Measurements from ENCODE around the gene NALCN. TPM values are rescaled to one million over a fixed set of nuclear protein-coding genes. Genes with fewer than 3 reads are reported as not detected.

Gene NALCN
- total RNA-seq, 5 donors from 2014 or later (not counting 1 experiment from before 2014, with no cell fraction given): not detected

GRCh38 chr13:101190976-101191375 is 225.3 kb downstream of the NALCN start:
- CTCF ChIA-PET: no interaction called here

GRCh38 chr13:101190337-101190736 is 226.0 kb downstream of the NALCN start:
- no peaks in the 10 kb centered on the region for H3K9me3 ChIP-seq
- H3K27ac Mint-ChIP-seq: no peak overlapping the region
- H3K4me3 Mint-ChIP-seq: no peak overlapping the region
- H3K36me3 ChIP-seq (ENCODE audit: control insufficient read depth in 2 of 2, extremely low read depth in 1 of 2, insufficient read depth in 1 of 2, low read length in 1 of 2): no peaks in the 10 kb centered on the region
- DNase-seq: no peak
- CTCF ChIA-PET: no interaction called here
- H3K27ac ChIP-seq (ENCODE audit: low read length): no peak overlapping the region
- no peak overlapping the region for H3K4me3 ChIP-seq (ENCODE audit: control insufficient read depth in 1 of 2, extremely low read depth in 1 of 2, low read length in 1 of 2)
- ATAC-seq (replicated peaks in 1 of 4): no peak
- no peaks in the 10 kb centered on the region for H3K36me3 Mint-ChIP-seq
- no peaks in the 10 kb centered on the region for H3K4me1 ChIP-seq (ENCODE audit: control insufficient read depth in 1 of 2, extremely low read depth in 1 of 2, insufficient read depth in 2 of 2, low read length in 2 of 2)
- WGBS (ENCODE audit: insufficient coverage): no CpG with 5 or more reads among the region's 3 CpGs
- H3K27me3 Mint-ChIP-seq: peaks cover 2 to 3% of the 10 kb centered on the region in 2 donors
- no peaks in the 10 kb centered on the region for H3K4me1 Mint-ChIP-seq
- no peaks in the 10 kb centered on the region for H3K27me3 ChIP-seq (replicated peaks in 1 of 2; ENCODE audit: control insufficient read depth in 2 of 2, extremely low read depth in 1 of 2, insufficient read depth in 2 of 2, low read length in 1 of 2)
- POLR2A ChIA-PET: no interaction called here
- H3K9me3 Mint-ChIP-seq: no peaks in the 10 kb centered on the region

More at GRCh38 chr13:101190976-101191375, 225.3 kb downstream of the NALCN start:
- H3K27ac Mint-ChIP-seq: no peak overlapping the region
- H3K27me3 ChIP-seq (replicated peaks in 1 of 2; ENCODE audit: control insufficient read depth in 2 of 2, extremely low read depth in 1 of 2, insufficient read depth in 2 of 2, low read length in 1 of 2): no peaks in the 10 kb centered on the region
- H3K9me3 Mint-ChIP-seq: no peaks in the 10 kb centered on the region
- no peaks in the 10 kb centered on the region for H3K9me3 ChIP-seq
- no peaks in the 10 kb centered on the region for H3K36me3 ChIP-seq (ENCODE audit: control insufficient read depth in 2 of 2, extremely low read depth in 1 of 2, insufficient read depth in 1 of 2, low read length in 1 of 2)
- H3K4me1 ChIP-seq (ENCODE audit: control insufficient read depth in 1 of 2, extremely low read depth in 1 of 2, insufficient read depth in 2 of 2, low read length in 2 of 2): no peaks in the 10 kb centered on the region
- no peak for DNase-seq
- POLR2A ChIA-PET: no interaction called here
- peaks cover 2 to 3% of the 10 kb centered on the region in 2 donors for H3K27me3 Mint-ChIP-seq
- no peak overlapping the region for H3K27ac ChIP-seq (ENCODE audit: low read length)
- H3K4me3 Mint-ChIP-seq: no peak overlapping the region
- WGBS (ENCODE audit: insufficient coverage): no CpG with 5 or more reads among the region's 3 CpGs
- no peak overlapping the region for H3K4me3 ChIP-seq (ENCODE audit: control insufficient read depth in 1 of 2, extremely low read depth in 1 of 2, low read length in 1 of 2)
- no peaks in the 10 kb centered on the region for H3K36me3 Mint-ChIP-seq
- H3K4me1 Mint-ChIP-seq: no peaks in the 10 kb centered on the region
- ATAC-seq (replicated peaks in 1 of 4): no peak

GRCh38 chr13:101185606-101186005 is 230.7 kb downstream of the NALCN start:
- DNase-seq (no peak), ATAC-seq (replicated peaks in 1 of 4) (no peak)
- Mint-ChIP-seq H3K27ac (no peak overlapping the region), H3K4me1 (no peaks in the 10 kb centered on the region), H3K4me3 (no peak overlapping the region), H3K27me3 (peaks cover 2 to 8% of the 10 kb centered on the region in 2 donors), H3K9me3 (no peaks in the 10 kb centered on the region), H3K36me3 (no peaks in the 10 kb centered on the region)
- no CpG with 5 or more reads among the region's 3 CpGs for WGBS (ENCODE audit: insufficient coverage)
- ChIA-PET CTCF (no interaction called here), POLR2A (no interaction called here)
- Histone ChIP-seq H3K36me3 (ENCODE audit: control insufficient read depth in 2 of 2, extremely low read depth in 1 of 2, insufficient read depth in 1 of 2, low read length in 1 of 2) (no peaks in the 10 kb centered on the region), H3K27ac (ENCODE audit: low read length) (no peak overlapping the region), H3K27me3 (replicated peaks in 1 of 2; ENCODE audit: control insufficient read depth in 2 of 2, extremely low read depth in 1 of 2, insufficient read depth in 2 of 2, low read length in 1 of 2) (peaks cover 0 to 8% of the 10 kb centered on the region in 2 experiments), H3K9me3 (no peaks in the 10 kb centered on the region), H3K4me1 (ENCODE audit: control insufficient read depth in 1 of 2, extremely low read depth in 1 of 2, insufficient read depth in 2 of 2, low read length in 2 of 2) (no peaks in the 10 kb centered on the region), H3K4me3 (ENCODE audit: control insufficient read depth in 1 of 2, extremely low read depth in 1 of 2, low read length in 1 of 2) (no peak overlapping the region)

GRCh38 chr13:101181076-101181685 is 235.1 kb downstream of the NALCN start:
- H3K27ac ChIP-seq (ENCODE audit: low read length): no peak overlapping the region
- H3K9me3 Mint-ChIP-seq: no peaks in the 10 kb centered on the region
- H3K27ac Mint-ChIP-seq: no peak overlapping the region
- peaks cover 4 to 9% of the 10 kb centered on the region in 2 donors for H3K27me3 Mint-ChIP-seq
- POLR2A ChIA-PET: no interaction called here
- ATAC-seq (replicated peaks in 1 of 4) (no peak), DNase-seq (no peak)
- peaks cover 0 to 12% of the 10 kb centered on the region in 2 experiments for H3K27me3 ChIP-seq (replicated peaks in 1 of 2; ENCODE audit: control insufficient read depth in 2 of 2, extremely low read depth in 1 of 2, insufficient read depth in 2 of 2, low read length in 1 of 2)
- H3K9me3 ChIP-seq: no peaks in the 10 kb centered on the region
- H3K4me1 Mint-ChIP-seq: no peaks in the 10 kb centered on the region
- CTCF ChIA-PET: no interaction called here
- no peaks in the 10 kb centered on the region for H3K4me1 ChIP-seq (ENCODE audit: control insufficient read depth in 1 of 2, extremely low read depth in 1 of 2, insufficient read depth in 2 of 2, low read length in 2 of 2)
- no peak overlapping the region for H3K4me3 Mint-ChIP-seq
- WGBS (ENCODE audit: insufficient coverage): 88% methylated on average over 5 of the region's 9 CpGs
- H3K36me3 Mint-ChIP-seq: no peaks in the 10 kb centered on the region
- no peak overlapping the region for H3K4me3 ChIP-seq (ENCODE audit: control insufficient read depth in 1 of 2, extremely low read depth in 1 of 2, low read length in 1 of 2)
- H3K36me3 ChIP-seq (ENCODE audit: control insufficient read depth in 2 of 2, extremely low read depth in 1 of 2, insufficient read depth in 1 of 2, low read length in 1 of 2): no peaks in the 10 kb centered on the region

- Histone ChIP-seq H3K27me3 (replicated peaks in 1 of 2; ENCODE audit: control insufficient read depth in 2 of 2, extremely low read depth in 1 of 2, insufficient read depth in 2 of 2, low read length in 1 of 2) (peaks cover 0 to 12% of the 10 kb centered on the region in 2 experiments), H3K9me3 (no peaks in the 10 kb centered on the region), H3K27ac (ENCODE audit: low read length) (no peak overlapping the region), H3K36me3 (ENCODE audit: control insufficient read depth in 2 of 2, extremely low read depth in 1 of 2, insufficient read depth in 1 of 2, low read length in 1 of 2) (no peaks in the 10 kb centered on the region), H3K4me3 (ENCODE audit: control insufficient read depth in 1 of 2, extremely low read depth in 1 of 2, low read length in 1 of 2) (no peak overlapping the region), H3K4me1 (ENCODE audit: control insufficient read depth in 1 of 2, extremely low read depth in 1 of 2, insufficient read depth in 2 of 2, low read length in 2 of 2) (no peaks in the 10 kb centered on the region)
- Mint-ChIP-seq H3K9me3 (no peaks in the 10 kb centered on the region), H3K4me3 (no peak overlapping the region), H3K27me3 (peaks cover 4 to 14% of the 10 kb centered on the region in 2 donors), H3K36me3 (no peaks in the 10 kb centered on the region), H3K4me1 (no peaks in the 10 kb centered on the region), H3K27ac (no peak overlapping the region)
- ChIA-PET POLR2A (no interaction called here), CTCF (no interaction called here)
- ATAC-seq (replicated peaks in 1 of 4) (no peak), DNase-seq (no peak)
- WGBS (ENCODE audit: insufficient coverage): no CpG with 5 or more reads among the region's 4 CpGs
Observed at GRCh38 chr13:101179021-101179420, 237.3 kb downstream of the NALCN start.

GRCh38 chr13:101178406-101178805 is 237.9 kb downstream of the NALCN start:
- no peak for ATAC-seq (replicated peaks in 1 of 4)
- peaks cover 0 to 10% of the 10 kb centered on the region in 2 experiments for H3K27me3 ChIP-seq (replicated peaks in 1 of 2; ENCODE audit: control insufficient read depth in 2 of 2, extremely low read depth in 1 of 2, insufficient read depth in 2 of 2, low read length in 1 of 2)
- POLR2A ChIA-PET: no interaction called here
- Mint-ChIP-seq H3K4me3 (no peak overlapping the region), H3K36me3 (no peaks in the 10 kb centered on the region), H3K4me1 (no peaks in the 10 kb centered on the region), H3K27me3 (peaks cover 4 to 14% of the 10 kb centered on the region in 2 donors), H3K9me3 (no peaks in the 10 kb centered on the region), H3K27ac (no peak overlapping the region)
- CTCF ChIA-PET: interaction anchor here in 1 of 2 donors (0.6 kb wide), 1 partner anchor 205 kb away, joined by 3 read pairs; no protein-coding TSS in a partner anchor
- H3K36me3 ChIP-seq (ENCODE audit: control insufficient read depth in 2 of 2, extremely low read depth in 1 of 2, insufficient read depth in 1 of 2, low read length in 1 of 2): no peaks in the 10 kb centered on the region
- WGBS (ENCODE audit: insufficient coverage): no CpG with 5 or more reads among the region's 4 CpGs
- no peak for DNase-seq
- H3K4me1 ChIP-seq (ENCODE audit: control insufficient read depth in 1 of 2, extremely low read depth in 1 of 2, insufficient read depth in 2 of 2, low read length in 2 of 2): no peaks in the 10 kb centered on the region
- no peaks in the 10 kb centered on the region for H3K9me3 ChIP-seq
- H3K4me3 ChIP-seq (ENCODE audit: control insufficient read depth in 1 of 2, extremely low read depth in 1 of 2, low read length in 1 of 2): no peak overlapping the region
- no peak overlapping the region for H3K27ac ChIP-seq (ENCODE audit: low read length)

Measured in T-cell (primary cell).